Eye (tissue), 1 donor: ENCODE data around the gene COL8A2.
"Not testable (repeated sequence)": the region's sequence is repeated elsewhere in the genome, so short reads cannot be mapped to it uniquely, and the experiment has no call there.

Experiments used
- DNase-seq: peaks from one replicate; pipeline ENCODE4 v3.0.0-alpha.2; 2015

The COL8A2 gene

GRCh38 chr1:36125129-36125991, at the start of gene COL8A2:
Gene COL8A2 (minus strand): TSS chr1:36125222. CDS start chr1:36100242, 24,980 bp downstream.
- DNase-seq, result peak; percentile 50

GRCh38 chr1:36174713-36175112, 49.7 kb upstream of the COL8A2 start:
- no peak for DNase-seq

DNA sequence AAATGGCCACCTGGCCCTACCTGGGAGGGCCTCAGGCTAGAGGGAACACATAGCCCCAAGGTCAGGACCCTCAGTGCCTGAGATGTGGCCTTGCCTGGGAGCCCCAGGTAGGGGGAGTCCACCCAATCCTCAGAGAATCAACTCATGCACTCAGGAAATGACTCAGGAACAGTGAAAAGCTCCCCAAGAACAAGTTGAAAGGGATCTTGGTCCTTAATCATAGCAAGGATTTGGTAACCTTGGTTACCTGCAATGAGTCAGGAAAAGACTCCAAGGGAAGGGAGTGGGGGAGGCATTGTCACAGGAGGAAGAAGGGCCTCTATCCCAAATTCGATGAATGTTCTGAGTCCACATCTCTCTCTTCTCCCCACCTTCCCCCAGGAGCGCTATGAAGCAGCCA, 48.0 kb upstream of the COL8A2 start:
- DNase-seq, result no peak

DNA sequence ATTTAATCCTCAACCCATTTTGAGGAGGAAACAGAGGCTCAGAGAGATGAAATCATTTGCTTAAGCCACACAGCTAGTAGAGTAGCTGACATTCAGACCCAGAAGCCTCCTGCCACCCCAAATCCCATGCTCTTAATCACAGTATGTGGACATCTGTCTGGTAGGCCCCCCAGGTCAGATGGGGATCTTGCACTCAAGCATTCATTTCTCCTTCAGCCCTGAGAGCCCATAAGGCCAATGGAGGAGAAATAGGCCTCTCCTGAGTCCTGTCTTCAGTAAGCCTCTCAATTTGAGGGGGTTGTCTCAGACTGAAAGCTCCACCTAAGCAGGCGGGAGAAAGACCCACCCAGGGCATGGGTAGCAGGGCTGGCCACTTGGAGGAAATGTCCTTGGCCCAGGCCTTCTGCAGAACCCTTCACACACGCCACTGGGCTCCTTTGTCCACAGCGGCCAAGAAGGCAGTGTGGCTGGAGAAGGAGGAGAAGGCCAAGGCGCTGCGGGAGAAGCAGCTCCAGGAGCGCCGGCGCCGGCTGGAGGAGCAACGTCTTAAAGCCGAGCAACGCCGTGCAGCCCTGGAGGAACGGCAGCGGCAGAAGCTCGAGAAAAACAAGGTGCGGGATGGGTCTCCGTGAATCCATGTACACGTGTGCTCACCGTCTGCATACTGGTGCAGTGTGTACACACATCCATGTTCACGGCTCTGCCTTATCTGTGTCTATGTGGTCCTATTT, 47.2 kb upstream of the COL8A2 start:
- no peak for DNase-seq

DNA sequence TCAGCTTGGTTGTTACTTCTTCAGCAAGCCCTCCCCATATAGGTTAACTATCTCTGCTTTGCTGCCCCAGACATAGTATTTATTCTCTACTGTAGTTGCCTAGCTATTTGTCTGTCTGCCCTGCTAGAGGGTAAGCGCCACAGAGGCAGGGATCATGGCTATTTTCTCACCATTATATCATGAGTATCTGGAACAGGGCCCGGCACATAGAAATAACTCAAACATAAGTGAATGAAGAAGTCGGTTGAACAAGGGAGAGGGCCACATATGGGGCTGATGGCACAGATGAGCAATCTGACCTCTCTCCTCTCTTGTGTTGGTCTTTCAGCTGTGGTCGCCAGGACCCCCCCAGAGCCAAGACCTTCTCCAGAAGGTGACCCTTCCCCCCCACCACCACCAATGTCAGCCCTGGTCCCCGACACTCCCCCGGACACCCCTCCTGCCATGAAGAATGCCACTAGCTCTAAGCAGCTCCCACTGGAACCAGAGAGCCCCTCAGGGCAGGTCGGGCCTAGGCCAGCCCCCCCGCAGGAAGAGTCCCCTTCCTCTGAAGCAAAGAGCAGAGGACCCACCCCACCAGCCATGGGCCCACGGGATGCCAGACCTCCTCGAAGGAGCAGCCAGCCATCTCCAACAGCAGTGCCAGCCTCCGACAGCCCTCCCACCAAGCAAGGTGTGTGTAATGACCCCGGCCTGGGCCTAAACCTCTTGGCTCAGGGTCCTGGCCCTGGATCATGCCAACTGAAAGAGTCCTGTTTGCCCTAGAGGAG, 45.8 kb upstream of the COL8A2 start:
- DNase-seq, result no peak

GRCh38 chr1:36168514-36168913, 43.5 kb upstream of the COL8A2 start:
- DNase-seq, result no peak

- DNase-seq, result no peak
Observed at GRCh38 chr1:36166938-36167905, 42.2 kb upstream of the COL8A2 start.

DNA sequence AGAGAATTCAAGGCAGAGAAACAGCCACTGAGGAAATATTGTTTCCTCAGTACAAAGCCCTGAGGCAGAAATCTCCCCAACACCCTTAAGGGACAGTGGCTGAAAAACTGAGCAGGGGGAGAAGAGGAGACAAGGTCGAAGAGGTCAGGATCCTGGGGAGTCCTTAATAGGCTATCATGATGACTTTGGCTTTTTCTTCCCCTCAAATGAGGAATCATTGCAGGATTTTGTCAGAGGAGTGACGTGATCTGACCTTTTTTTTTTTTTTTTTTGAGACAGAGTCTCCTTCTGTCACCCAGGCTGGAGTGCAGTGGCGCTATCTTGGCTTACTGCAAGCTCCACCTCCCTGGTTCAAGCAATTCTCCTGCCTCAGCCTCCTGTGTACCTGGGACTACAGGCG, 41.1 kb upstream of the COL8A2 start:
- no peak for DNase-seq

- no peak for DNase-seq
Observed at GRCh38 chr1:36165145-36165544, 40.1 kb upstream of the COL8A2 start.

DNA sequence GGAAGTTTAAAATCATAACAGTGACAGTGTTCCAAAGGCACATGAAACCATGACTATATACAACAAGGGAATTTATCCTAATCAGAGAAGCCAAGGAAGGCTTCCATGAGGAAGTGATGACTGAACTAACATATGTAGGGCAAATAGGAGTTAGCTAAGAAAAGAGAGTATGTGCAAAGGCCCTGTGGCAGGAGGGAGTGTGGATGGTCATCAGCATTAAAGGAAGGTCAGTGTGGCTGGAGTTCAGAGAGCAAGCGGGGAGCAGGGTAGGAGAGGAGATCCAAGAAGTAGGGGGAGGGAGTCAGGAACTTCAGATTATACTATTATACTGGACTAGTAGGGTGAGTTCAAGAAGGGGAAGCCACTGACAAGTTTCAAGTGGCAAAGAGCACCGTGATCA, 39.3 kb upstream of the COL8A2 start:
- no peak for DNase-seq

- DNase-seq, result no peak
Observed at GRCh38 chr1:36163426-36163825, 38.4 kb upstream of the COL8A2 start.

- DNase-seq, result no peak
Observed at GRCh38 chr1:36162680-36163239, 37.7 kb upstream of the COL8A2 start.

DNA sequence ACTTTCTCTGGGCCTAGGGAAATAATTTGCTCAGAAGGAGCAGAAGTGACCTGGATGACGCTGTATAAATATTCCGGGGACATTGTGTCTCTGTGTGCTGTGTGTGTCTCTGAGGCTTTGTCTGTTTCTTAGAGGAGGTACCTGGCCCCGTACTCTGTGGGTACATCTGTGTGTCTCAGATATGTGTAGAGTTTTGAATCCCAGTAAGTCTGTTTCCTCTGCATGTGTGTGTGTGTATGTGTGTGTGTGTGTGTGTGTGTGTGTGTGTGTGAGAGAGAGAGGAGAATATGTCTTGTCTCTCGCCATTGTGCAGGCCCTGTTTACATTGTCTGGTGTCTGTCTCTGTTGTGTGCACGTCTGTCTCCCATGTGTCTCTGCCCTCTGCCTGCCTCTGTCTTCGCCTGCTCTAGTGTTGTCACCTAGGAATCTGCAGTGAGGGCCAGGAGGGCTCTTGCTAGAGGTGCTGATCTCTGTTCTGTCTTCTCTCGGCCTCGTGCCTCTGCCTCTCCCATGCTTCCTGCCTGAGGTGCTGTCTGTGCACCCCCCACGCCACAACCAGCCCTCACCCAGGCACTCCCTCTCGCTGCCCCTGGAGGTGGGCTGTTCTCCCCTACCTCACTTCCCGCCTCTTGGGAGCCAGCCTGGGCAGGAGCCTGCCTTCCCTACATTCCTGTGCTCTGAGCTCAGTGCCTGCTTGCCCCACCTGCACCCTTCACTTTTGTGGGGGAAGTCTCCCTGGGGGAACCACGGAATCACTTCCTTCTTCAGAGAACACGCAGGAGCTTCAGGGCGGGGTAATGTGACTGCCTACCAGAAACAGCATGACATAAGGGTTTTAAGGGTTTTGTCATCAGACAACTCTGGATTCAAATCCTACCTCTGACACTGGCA, 36.9 kb upstream of the COL8A2 start:
- peak; percentile 30 for DNase-seq

DNA sequence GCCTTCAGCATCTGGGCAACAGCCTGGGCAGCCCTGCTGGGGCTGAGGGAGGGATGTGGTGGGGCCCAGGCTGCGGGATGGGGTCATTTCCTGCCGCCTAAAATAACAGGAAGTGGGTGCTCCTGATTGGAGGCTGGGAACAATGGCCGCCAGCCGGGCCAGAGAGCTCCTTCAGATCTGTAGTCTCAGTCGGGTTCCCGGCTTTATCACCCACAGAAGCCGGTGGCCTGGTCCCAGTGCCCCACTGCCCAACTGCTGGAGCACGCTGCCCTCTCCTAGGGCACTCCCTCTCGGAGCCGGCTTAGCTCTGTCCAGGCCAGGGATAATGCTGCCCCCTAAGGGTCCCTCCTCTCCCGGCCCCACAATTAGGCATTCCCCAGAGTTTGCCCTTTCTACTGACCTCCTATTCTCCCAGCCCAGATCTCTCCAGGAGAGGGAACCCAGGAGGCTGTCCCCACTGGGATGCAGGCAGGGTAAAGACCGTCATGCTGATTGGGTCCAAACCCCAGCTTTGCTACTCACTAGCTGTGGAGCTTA, 36.0 kb upstream of the COL8A2 start:
- DNase-seq, result peak; percentile 59

DNA sequence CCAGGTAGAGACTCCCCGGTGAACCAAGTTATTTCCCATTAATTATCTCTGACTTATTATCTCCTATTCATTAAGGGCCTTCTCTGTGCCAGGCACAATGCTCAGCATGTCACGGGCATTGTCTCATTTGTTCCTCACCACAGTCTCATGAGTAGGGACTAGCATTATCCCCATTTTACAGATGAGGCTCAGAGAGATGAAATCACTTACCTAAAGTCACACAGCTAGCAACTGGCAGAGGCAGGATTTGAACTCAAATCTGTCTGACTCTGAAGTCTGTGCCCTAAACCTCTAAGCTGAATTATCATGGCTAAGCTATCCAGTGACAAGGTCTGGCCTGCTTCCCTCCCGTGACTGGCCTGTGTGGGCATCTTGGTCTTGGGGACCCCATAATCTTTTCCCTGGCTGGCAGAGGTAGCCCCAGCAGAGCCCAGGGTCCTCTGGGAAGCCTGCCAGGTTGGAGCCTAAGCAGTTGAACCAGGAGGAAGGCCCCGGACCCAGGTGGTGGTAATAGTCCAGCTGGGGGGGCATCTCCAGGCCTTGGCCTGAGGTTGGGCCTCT, 35.4 kb upstream of the COL8A2 start:
- DNase-seq, result no peak

- DNase-seq, result no peak
Observed at GRCh38 chr1:36159614-36160387, 34.8 kb upstream of the COL8A2 start.

DNA sequence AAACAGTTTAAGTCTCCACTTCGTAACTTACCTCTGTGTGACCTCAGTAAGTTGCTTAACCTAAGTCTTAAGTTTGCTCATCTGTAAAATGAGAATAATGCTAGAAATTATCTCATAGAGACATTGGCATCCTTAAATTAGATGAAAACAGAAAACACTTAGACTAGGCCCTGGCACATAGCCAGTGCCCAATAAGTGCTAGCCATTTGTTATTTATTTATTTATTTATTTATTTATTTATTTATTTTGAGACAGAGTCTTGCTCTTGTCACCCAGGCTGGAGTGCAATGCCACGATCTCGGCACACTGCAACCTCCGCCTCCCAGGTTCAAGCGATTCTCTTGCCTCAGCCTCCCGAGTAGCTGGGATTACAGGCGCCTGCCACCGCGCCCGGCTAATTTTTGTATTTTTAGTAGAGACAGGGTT, 33.8 kb upstream of the COL8A2 start:
- DNase-seq, result not testable (repeated sequence)

DNA sequence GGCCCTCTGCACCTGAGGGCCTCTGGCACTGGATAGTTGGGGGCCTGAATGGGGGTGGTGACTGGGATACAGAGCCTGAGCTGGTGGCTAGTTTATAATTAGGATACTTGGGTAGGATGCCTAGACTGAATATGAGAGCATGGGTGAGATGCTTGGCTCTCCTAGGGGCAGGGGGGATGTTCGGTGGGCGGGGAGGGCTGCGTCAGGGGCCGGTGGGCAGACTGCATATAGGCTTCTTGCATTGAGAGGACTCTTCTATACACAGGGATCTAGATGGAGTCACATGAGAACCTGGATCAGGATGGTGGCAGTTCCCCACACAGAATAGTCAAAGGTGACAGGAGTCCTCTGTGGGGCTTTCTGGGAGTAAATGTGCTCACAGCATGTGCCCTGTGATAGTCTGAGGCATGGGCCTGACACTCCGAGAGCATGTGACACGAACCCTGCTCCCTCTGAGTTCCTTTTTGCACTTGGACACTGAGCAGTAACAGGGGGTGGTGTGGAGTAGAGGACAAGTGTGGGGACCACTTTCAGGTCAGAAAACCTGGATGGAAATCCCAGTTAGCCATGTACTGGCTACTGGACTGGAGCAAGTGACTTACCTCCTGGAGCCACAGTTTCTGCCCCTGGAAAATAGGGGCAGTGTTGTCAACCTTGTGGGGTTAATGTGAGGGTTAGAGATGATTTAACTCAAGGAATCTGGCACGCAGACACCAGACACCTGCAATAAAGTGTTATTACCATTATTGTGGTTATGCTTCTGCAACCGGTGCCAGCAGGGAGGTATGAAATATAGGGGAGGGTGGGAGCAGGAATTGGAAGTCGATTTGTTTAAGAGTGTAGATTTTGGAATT, 33.2 kb upstream of the COL8A2 start:
- no peak for DNase-seq
